ENCODE data around the gene NLRP9. TPM values are rescaled to one million over a fixed set of nuclear protein-coding genes. Genes with fewer than 3 reads are reported as not detected.

NLRP9 gene
- total and polyA plus RNA-seq, 2 of the 4 experiments (the other 2 are of a cell fraction): not detected

GRCh38 chr19:55717251-55717650, 21.0 kb downstream of the NLRP9 start:
- TF ChIP-seq RAD21 (IDR thresholded peaks at IDR 0.05; ENCODE audit: low read length) (no peak), MAZ (IDR thresholded peaks at IDR 0.05; ENCODE audit: borderline replicate concordance, low read depth, low read length) (no peak), RFX5 (IDR thresholded peaks at IDR 0.05; ENCODE audit: low read depth, low read length) (no peak), CHD1 (IDR thresholded peaks at IDR 0.05; ENCODE audit: low read depth, low read length) (no peak), SMC3 (IDR thresholded peaks at IDR 0.05; ENCODE audit: low read depth, low read length) (no peak), RCOR1 (IDR thresholded peaks at IDR 0.05; ENCODE audit: insufficient replicate concordance, low read length) (no peak), CEBPB (IDR thresholded peaks at IDR 0.05; ENCODE audit: low read depth, low read length) (no peak), BHLHE40 (IDR thresholded peaks at IDR 0.05; ENCODE audit: low read depth, low read length) (no peak), USF2 (IDR thresholded peaks at IDR 0.05; ENCODE audit: low read depth, low read length) (no peak), POLR2A (IDR thresholded peaks at IDR 0.05; ENCODE audit: low read depth, low read length) (no peak), NFE2L2 (IDR thresholded peaks at IDR 0.05; ENCODE audit: low read depth, low read length) (no peak), CTCF (conservative IDR thresholded peaks at IDR 0.05; ENCODE audit: low read depth, low read length) (no peak), MXI1 (IDR thresholded peaks at IDR 0.05; ENCODE audit: borderline replicate concordance, low read depth, low read length) (no peak)
- H2BK120ac ChIP-seq (ENCODE audit: low read depth, low read length): no peak overlapping the region
- peaks cover 11% of the 10 kb centered on the region; the same call in 1 of the 2 replicates for H3K9me3 ChIP-seq (ENCODE audit: control insufficient read depth, insufficient read depth, low read length)
- no peak overlapping the region for H3K14ac ChIP-seq (replicated peaks; ENCODE audit: low read depth, low read length)
- no peaks in the 10 kb centered on the region for H3K36me3 ChIP-seq (ENCODE audit: control insufficient read depth, insufficient read depth, low read length)
- H3K9ac ChIP-seq (ENCODE audit: low read depth, low read length): no peak overlapping the region
- BruUV-seq (replicated peaks): no TSS peak
- no peak overlapping the region for H2BK5ac ChIP-seq (ENCODE audit: low read depth, low read length, poor library complexity, severe bottlenecking)
- ChIA-PET POLR2A (ENCODE audit: unreplicated experiment) (no interaction called here), CTCF (no interaction called here)
- dilution Hi-C loops (cut with HindIII; ENCODE audit: low sequenced_read_pairs, unreplicated experiment): no loop called here
- no peak overlapping the region for H3K4me2 ChIP-seq (ENCODE audit: low read depth, low read length)
- H4K20me1 ChIP-seq (ENCODE audit: insufficient read depth, low read length): no peaks in the 10 kb centered on the region
- H2BK15ac ChIP-seq (ENCODE audit: low read depth, low read length): no peak overlapping the region
- no peak overlapping the region for H3K23ac ChIP-seq (ENCODE audit: low read depth, low read length)
- H3K79me1 ChIP-seq (ENCODE audit: low read depth in 1 of 2, low read length in 2 of 2): no peaks in the 10 kb centered on the region
- H3K56ac ChIP-seq (ENCODE audit: extremely low read depth, insufficient read depth, low read length): no peak overlapping the region
- no peak overlapping the region for H4K5ac ChIP-seq (ENCODE audit: low read depth, low read length)
- H2AK9ac ChIP-seq (replicated peaks; ENCODE audit: low read depth, low read length, poor library complexity): no peak overlapping the region
- no peak overlapping the region for H3K4ac ChIP-seq (ENCODE audit: low read depth, low read length)
- no peaks in the 10 kb centered on the region for H3K27me3 ChIP-seq (ENCODE audit: control insufficient read depth, insufficient read depth, low read length)
- no peak overlapping the region for H3K18ac ChIP-seq (ENCODE audit: low read depth, low read length)
- no peak overlapping the region for H2AFZ ChIP-seq (replicated peaks; ENCODE audit: low read length, poor library complexity)
- H4K91ac ChIP-seq (ENCODE audit: insufficient read depth, low read depth, low read length): no peak overlapping the region
- H2BK20ac ChIP-seq (ENCODE audit: low read depth, low read length): no peak overlapping the region
- DNase-seq: no peak
- no peaks in the 10 kb centered on the region for H3K4me1 ChIP-seq (ENCODE audit: control insufficient read depth, insufficient read depth, low read length)
- no peak overlapping the region for H4K8ac ChIP-seq (ENCODE audit: low read depth in 2 of 2, low read length in 2 of 2)
- 53% methylated on average over 5 of the region's 11 CpGs; no CpG with 5 or more reads in 1 of the 2 experiments for WGBS, 2 experiments (ENCODE audit: extremely low coverage in 2 of 2, insufficient read length in 1 of 2)
- ATAC-seq (ENCODE audit: low read depth): no peak
- no peak overlapping the region for H2AK5ac ChIP-seq (ENCODE audit: low read depth, low read length)
- in situ Hi-C loops (cut with MboI; ENCODE audit: low sequenced_read_pairs): no loop called here
- H3K27ac ChIP-seq (ENCODE audit: insufficient read depth, low read length): no peak overlapping the region
- no peak overlapping the region for H3K4me3 ChIP-seq (ENCODE audit: insufficient read depth, low read depth, low read length)
- no peaks in the 10 kb centered on the region for H3K9me1 ChIP-seq (ENCODE audit: insufficient read depth, low read length)
- intact Hi-C loops (cut with micrococcal nuclease): no loop called here

All from IMR-90 (cell line).